Breast epithelium (tissue), 3 donors: ENCODE measurements around the gene INSYN2B.

Experiments used
- POLR2A ChIP-seq: fragments of 450-650 bp; IDR thresholded peaks from one replicate; pipeline ENCODE4 v1.6.1; 2016; ENCODE audit warnings: antibody characterized with exemption, mild to moderate bottlenecking, moderate library complexity
- TF ChIP-seq, protein P1 (sequence below), 3 donors: fragments of 450-650 bp; IDR thresholded peaks; one replicate each; pipeline ENCODE4 v1.5.1; 2016 to 2017; ENCODE audit warnings: antibody characterized with exemption in 3 of 3, mild to moderate bottlenecking in 3 of 3, moderate library complexity in 3 of 3

- TF ChIP-seq, protein P1, sequence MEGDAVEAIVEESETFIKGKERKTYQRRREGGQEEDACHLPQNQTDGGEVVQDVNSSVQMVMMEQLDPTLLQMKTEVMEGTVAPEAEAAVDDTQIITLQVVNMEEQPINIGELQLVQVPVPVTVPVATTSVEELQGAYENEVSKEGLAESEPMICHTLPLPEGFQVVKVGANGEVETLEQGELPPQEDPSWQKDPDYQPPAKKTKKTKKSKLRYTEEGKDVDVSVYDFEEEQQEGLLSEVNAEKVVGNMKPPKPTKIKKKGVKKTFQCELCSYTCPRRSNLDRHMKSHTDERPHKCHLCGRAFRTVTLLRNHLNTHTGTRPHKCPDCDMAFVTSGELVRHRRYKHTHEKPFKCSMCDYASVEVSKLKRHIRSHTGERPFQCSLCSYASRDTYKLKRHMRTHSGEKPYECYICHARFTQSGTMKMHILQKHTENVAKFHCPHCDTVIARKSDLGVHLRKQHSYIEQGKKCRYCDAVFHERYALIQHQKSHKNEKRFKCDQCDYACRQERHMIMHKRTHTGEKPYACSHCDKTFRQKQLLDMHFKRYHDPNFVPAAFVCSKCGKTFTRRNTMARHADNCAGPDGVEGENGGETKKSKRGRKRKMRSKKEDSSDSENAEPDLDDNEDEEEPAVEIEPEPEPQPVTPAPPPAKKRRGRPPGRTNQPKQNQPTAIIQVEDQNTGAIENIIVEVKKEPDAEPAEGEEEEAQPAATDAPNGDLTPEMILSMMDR (IDR thresholded peaks at IDR 0.05), result no peak
- TF ChIP-seq POLR2A, result no peak
Measured at GRCh38 chr5:169862391-169862811, 117.9 kb downstream of the INSYN2B start.
